CD4-positive, alpha-beta T cell treated with Interleukin-12 subunit alpha and Interleukin-12 subunit beta, for 1 hour (primary cell): ENCODE results near the gene ARL4D.
"Not testable (repeated sequence)": the region's sequence is repeated elsewhere in the genome, so short reads cannot be mapped to it uniquely, and the experiment has no call there.

Source experiments
- DNase-seq: peaks from one replicate; pipeline ENCODE4 v3.0.0-alpha.2; 2020

The ARL4D gene

DNA sequence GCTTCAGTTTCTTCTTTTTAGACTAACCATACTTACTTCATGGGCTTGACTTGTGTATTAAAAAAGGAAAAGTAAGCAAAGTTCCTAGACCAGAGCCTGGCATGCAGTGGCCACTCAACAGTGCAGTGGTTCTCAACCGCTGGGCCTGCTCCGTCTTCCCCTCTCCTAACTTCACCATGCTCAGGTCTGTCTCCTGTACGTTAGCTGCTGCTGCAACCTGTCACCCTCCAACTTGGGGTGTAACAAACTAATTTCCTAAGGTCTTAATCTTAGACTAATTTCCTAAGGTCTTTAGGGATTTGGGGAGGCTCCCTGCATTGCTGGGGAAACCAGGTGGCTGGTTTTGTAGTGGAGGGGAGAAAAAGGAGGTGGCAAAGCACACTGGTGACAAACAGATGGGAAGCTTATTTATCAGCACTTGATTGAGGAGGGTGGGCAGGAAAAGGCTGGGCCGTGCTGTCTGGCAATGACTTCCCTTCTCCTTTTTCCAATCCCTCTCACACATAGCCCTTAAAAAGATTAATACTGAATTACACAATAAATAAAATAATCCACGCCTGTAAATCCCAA lies 2.2 kb upstream of the ARL4D start:
- no peak for DNase-seq

DNA sequence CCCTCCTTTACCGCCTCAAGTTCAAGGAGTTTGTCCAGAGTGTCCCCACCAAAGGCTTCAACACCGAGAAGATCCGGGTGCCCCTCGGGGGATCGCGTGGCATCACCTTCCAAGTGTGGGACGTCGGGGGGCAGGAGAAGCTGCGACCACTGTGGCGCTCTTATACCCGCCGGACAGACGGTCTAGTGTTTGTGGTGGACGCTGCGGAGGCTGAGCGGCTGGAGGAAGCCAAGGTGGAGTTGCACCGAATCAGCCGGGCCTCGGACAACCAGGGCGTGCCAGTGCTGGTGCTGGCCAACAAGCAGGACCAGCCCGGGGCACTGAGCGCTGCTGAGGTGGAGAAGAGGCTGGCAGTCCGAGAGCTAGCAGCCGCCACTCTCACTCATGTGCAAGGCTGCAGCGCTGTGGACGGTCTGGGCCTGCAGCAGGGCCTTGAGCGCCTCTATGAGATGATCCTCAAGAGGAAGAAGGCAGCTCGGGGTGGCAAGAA lies 1.1 kb downstream of the ARL4D start:
- DNase-seq: no peak

GRCh38 chr17:43400943-43401717 lies 2.3 kb downstream of the ARL4D start:
- no peak for DNase-seq

DNA sequence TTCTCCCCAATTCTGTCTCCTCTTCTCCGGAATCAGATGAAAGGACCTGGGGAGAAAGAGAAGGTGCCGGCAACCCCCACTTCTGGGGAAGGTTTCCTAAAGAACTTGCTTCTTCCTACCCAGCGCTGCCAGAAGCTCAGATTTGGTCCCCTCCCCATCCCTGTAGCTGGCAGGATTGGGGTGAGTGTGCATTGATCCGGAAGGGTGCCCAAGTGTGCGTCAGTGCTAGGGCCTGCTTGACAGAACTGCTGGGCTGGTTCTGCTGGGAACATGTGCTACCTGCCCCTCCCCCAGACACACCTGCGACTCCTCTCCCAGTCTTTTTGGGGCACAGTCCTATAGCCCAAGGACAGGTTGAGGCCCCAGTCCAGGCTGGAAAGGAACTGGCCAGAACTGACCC lies 3.3 kb downstream of the ARL4D start:
- no peak for DNase-seq

- DNase-seq: no peak
Observed at GRCh38 chr17:43402567-43402966, 3.8 kb downstream of the ARL4D start.

- no peak for DNase-seq
Observed at GRCh38 chr17:43403846-43404245, 5.1 kb downstream of the ARL4D start.

GRCh38 chr17:43405861-43406260 lies 7.1 kb downstream of the ARL4D start:
- DNase-seq: no peak

- no peak for DNase-seq
Observed at GRCh38 chr17:43406676-43407645, 8.2 kb downstream of the ARL4D start.

GRCh38 chr17:43409131-43409530 lies 10.3 kb downstream of the ARL4D start:
- no peak for DNase-seq

GRCh38 chr17:43410557-43411368 lies 12.0 kb downstream of the ARL4D start:
- DNase-seq: no peak

- no peak for DNase-seq
Observed at GRCh38 chr17:43411369-43411677, 12.5 kb downstream of the ARL4D start.

DNA sequence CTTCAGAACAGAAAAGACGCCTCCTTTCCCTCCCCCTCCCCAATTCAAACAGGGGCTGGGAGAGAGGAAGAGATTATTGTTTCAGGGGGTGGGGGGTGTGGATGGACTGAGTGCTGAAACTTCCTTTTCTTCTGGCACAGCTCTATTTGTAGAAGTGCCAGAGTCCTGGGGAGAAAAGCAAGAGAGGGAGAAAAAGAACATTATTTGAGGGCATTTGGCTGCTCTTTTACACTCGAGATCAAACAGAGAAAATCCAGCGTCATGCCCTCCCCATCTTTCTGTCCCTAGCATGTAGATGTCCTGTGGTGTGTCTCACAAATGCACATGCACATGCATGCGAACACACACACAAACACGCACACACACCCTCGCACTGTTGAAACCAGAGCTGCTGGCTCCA lies 13.0 kb downstream of the ARL4D start:
- DNase-seq: no peak

DNA sequence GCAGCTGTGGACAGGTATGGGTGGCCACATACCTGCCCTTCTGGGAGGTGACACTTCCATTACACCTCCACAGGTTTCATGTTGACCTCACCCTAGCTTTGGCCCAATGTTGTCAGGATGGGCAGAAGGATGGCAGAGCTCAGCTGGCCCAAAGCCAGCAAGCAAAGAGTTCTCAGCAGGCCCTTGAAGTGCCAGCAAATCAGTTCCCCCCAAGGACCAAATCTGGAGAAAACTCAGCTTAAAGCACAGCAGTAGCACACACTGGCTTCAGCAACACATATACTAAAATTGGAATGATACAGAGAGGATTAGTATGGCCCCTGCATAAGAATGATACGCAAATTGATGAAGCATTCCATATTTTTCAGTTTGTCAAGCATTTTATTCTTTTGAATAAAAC lies 13.4 kb downstream of the ARL4D start:
- DNase-seq: no peak

DNA sequence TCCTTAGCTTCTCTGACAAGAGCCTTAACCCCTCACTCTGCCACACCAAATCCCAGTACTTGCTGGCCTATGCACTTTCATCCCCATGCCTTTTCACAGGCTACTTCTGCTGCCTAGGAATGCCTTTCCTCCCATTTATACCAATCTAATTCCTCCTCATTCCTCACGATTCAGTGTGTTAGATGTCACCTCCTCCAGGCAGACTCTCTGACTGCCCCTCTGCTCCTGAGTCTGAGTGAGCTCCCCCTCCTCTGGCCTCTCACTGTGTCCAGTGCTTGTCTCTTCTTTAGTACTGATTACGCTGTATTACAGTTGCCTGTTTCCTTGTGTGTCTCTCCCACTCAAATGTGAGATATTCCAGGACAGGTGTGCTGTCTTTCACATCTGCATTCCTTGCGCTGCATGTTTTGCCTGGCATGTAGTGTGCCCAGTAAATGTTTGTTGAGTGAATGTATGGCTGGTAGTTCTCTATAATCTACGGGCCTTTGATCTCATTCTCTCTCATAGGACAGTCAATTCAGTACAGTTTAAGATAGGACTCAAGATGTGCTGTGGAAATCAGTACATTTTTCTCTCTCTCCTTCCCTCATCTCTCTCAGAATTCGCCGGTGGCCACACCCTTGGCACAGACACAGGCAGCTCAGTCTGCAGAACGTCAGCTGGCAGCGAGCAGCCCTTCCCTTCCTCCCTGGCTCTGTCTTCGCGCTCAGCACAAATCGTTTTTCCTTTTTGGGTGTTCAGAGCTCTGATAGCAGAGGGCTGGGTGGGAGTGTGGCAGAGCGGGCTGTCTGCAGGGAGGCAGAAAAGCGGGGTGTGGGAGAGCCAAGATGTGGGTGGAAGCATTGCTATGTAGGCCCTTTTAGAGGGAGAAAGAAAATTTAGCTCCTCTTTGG lies 18.5 kb downstream of the ARL4D start:
- DNase-seq: no peak

DNA sequence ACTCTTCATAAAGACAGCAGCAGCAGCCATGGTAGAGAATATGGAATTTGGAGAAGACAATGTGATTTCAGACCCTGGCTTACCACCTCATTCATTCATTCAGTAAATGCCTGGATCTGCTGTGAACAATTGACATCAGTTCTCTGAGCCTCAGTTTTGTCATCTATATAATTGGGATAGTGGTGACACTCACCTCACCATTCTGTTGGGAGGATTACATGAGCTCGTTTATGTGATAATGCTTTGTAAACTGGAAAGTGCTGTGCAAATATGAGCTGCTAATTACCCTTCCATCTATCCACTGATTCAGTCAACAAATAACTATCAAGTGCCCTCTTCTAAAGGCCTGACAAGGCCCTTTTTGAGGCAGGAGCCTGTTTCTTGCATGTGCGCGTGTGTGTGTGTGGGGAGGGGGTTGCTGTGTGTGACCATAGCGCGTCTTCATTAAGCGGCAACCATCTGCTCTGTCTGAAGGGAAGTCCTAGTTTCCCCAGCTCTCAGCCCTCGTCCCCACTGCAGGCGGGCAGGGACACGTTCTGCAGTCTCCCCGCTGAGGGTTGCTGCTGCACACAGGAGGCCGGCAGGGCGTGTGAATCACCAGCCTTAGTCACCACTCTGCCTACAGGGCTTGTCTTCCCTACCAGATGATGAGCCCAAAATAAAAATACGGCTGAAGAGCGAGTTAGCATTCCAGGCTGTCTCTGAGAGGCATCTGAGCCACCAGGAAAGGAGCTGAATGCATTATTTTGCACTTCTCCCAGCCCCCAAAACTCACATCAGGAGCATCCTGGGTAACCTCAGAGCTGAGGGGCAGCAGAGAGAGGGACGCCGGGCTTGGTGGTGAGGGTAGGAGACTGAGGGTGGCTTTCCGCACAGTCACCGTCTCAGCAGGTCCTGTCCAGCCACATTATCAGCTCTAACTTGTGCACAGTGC lies 19.9 kb downstream of the ARL4D start:
- no peak for DNase-seq

GRCh38 chr17:43419375-43419882 lies 20.6 kb downstream of the ARL4D start:
- not testable (repeated sequence) for DNase-seq

DNA sequence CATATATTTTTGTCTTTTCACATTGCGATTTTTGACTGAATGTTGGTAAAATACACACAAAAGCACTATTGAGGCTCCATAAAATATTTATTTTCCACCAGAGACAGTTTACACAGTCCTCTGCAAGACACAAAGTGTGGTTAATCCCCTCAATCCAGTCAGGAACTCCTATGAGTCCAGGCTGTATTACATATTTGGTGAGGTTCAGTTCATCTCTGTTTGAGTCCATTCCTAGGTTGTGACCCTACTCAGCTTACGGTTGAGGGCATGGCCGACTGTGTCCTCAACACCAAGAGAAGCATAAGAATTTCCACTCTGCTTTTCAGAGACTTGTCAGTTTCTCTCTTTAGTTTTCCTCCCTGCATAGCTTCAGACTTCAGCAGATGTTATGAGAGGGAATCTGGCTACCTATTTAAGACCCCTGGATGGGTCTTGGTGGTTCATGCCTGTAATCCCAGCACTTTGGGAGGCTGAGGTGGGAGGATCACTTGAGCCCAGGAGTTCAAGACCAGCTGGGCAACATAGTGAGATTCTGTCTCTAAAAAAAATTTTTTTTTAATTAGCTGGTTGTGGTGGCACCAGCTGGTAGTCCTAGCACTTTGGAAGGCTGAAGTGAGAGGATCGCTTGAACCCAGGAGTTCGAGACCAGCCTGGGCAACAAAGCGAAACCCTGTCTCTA lies 25.1 kb downstream of the ARL4D start:
- DNase-seq: no peak

- no peak for DNase-seq
Observed at GRCh38 chr17:43427362-43428043, 28.7 kb downstream of the ARL4D start.

DNA sequence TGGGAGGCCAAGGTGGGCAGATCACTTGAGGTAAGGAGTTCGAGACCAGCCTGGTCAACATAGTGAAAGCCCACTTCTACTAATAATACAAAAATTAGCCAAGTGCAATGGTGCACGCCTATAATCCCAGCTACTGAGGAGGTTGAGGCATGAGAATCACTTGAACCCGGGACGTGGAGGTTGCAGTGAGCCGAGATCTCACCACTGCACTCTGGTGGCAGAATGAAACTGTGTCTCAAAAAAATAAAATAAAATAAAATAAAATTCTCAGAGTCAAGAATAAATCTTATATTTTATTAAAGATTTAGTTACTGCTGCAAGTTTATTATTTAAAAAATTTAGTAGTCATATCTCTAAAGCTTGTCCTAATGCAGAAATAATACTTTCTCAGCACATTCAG lies 29.7 kb downstream of the ARL4D start:
- DNase-seq: no peak
